GM18858 (cell line): ENCODE results near the gene LAMA5.

Experiments used
- ATAC-seq: cut with Tn5 transposase; IDR thresholded peaks from one replicate; pipeline ENCODE4 v1.9.1; 2021; ENCODE audit not compliant: unreplicated experiment

The LAMA5 gene

GRCh38 chr20:62318400-62319345 lies 48.4 kb downstream of the LAMA5 start:
- no peak for ATAC-seq

- ATAC-seq, result no peak
These were observed 49.9 kb downstream of the LAMA5 start for GRCh38 chr20:62317167-62317655.

GRCh38 chr20:62316331-62317166 lies 50.6 kb downstream of the LAMA5 start:
- no peak for ATAC-seq

- no peak for ATAC-seq
These were observed 51.3 kb downstream of the LAMA5 start for GRCh38 chr20:62315773-62316172.

- no peak for ATAC-seq
These were observed 52.3 kb downstream of the LAMA5 start for GRCh38 chr20:62314711-62315302.

- no peak for ATAC-seq
These were observed 52.8 kb downstream of the LAMA5 start for GRCh38 chr20:62314339-62314638.

GRCh38 chr20:62313460-62314338 lies 53.4 kb downstream of the LAMA5 start:
- no peak for ATAC-seq

GRCh38 chr20:62313021-62313420 lies 54.1 kb downstream of the LAMA5 start:
- no peak for ATAC-seq

- ATAC-seq, result no peak
These were observed 54.5 kb downstream of the LAMA5 start for GRCh38 chr20:62312662-62312977.

GRCh38 chr20:62311832-62312661 lies 55.1 kb downstream of the LAMA5 start:
- ATAC-seq, result no peak

- no peak for ATAC-seq
These were observed 56.0 kb downstream of the LAMA5 start for GRCh38 chr20:62311150-62311549.

GRCh38 chr20:62310757-62311121 lies 56.4 kb downstream of the LAMA5 start:
- ATAC-seq, result no peak

GRCh38 chr20:62309947-62310756 lies 57.0 kb downstream of the LAMA5 start:
- ATAC-seq, result no peak

GRCh38 chr20:62309198-62309944 lies 57.7 kb downstream of the LAMA5 start:
- ATAC-seq, result no peak

- no peak for ATAC-seq
These were observed 58.9 kb downstream of the LAMA5 start for GRCh38 chr20:62308102-62308822.

- no peak for ATAC-seq
These were observed 59.6 kb downstream of the LAMA5 start for GRCh38 chr20:62307226-62308101.
